Mesenteric fat pad (tissue), 1 donor: ENCODE data around the gene CFAP97D1. TPM values are rescaled to one million over a fixed set of nuclear protein-coding genes. Genes with fewer than 3 reads are reported as not detected.

Experiments used
- DNase-seq: peaks from one replicate; pipeline ENCODE4 v3.0.0-alpha.2; 2020; ENCODE audit warnings: low spot score
- total RNA-seq: library from RNA; stranded (reverse); fragmentation: NEBNext Ultra II Directional; extraction: Animal tissue kit (Norgen Biotek cat#: 25700); gene quantifications from one replicate; pipeline ENCODE4 v1.2.1, GENCODE V29; 2021
- donor health status: DM: yes; HTN: yes; CAD: no.

Gene CFAP97D1
- total RNA-seq, 1 donor from 2014 or later, result not detected

DNA sequence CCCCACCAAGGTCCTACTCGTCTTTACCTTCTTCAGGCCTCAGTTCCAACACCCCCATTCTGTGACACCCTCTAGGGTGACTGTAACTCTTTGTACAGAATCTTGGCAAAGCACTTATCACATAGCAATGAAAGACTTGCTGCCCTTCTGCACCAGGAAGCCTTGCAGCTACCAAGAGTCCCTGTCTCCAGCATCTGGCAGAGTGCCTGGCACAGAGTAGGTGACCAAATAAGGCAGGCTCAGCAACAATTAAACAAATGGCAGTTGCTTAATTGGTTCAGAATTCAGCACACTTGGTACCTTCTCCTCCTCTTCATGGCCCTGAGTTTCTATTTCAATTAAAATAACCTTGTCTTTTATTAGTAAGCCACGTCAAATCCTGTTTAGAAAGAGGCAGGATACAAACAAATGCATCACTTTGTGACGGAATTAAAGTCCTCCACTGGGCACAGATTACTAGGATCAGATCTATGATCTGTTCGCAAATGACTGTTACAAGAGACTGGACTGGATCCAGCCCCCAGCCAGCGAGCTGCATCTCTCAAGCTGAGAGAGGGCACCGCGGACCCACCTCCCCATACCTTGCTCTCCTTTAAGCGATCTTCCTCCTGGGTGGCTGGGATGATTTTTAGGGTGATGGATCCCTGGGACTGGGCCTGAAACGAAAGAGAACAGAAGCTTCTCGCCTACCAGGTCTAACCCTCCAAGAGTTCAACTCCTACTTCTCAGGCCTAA, 43.3 kb downstream of the CFAP97D1 start:
- DNase-seq, result peak; percentile 81

- DNase-seq, result no peak
Measured at GRCh38 chr17:43825567-43825966, 45.3 kb downstream of the CFAP97D1 start.

GRCh38 chr17:43826206-43826605, 46.0 kb downstream of the CFAP97D1 start:
- DNase-seq, result no peak

- no peak for DNase-seq
Measured at GRCh38 chr17:43827596-43827995, 47.4 kb downstream of the CFAP97D1 start.

DNA sequence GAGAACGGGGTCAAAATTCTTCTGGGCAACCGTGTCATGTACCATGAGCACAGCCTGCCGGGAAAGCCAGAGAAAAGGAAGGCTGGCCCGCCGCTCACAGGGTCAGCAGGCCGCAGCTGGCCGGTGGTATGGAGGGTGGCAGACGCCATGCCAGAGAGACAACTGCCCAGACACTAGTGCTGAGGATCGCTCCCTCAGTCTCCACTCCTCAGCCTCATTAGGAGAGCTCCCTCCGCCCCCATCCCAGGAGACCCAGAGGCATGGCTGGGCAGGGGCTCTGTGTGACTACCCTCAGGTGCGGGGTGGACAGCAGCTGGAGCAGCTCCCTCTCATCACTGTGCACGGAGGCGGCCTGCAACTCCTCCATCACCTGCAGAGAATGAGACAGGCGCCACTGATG, 49.5 kb downstream of the CFAP97D1 start:
- no peak for DNase-seq

DNA sequence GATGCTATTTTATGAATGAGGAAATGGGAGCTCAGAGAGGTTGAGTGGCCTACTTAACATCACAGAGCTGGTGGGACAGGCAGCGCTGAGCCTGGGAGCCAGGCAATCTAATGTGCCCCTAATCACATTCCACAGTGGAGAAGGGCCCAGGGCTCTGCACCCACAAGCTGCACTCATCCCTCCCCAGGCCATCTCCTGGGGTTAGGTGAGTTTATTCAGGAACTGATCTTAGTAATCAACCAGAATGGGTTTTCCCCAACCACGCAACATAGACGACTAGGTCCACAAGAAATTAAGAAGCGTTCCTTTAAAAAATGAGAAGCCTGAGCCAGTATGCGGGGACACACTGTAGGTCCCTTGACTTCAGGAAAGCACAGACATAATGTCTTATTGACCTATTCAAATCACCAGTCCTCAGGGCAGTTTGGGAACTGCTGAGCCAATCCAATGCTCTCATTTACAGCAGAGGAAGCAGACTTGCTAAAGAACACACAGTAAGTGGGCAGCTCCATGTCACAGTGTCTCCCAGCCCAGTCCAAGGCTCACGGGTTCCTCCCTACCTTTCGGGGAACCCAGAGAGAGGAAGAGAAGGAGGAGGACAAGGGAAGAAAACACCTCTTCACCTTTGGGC, 50.4 kb downstream of the CFAP97D1 start:
- no peak for DNase-seq

GRCh38 chr17:43831633-43832032, 51.4 kb downstream of the CFAP97D1 start:
- no peak for DNase-seq

DNA sequence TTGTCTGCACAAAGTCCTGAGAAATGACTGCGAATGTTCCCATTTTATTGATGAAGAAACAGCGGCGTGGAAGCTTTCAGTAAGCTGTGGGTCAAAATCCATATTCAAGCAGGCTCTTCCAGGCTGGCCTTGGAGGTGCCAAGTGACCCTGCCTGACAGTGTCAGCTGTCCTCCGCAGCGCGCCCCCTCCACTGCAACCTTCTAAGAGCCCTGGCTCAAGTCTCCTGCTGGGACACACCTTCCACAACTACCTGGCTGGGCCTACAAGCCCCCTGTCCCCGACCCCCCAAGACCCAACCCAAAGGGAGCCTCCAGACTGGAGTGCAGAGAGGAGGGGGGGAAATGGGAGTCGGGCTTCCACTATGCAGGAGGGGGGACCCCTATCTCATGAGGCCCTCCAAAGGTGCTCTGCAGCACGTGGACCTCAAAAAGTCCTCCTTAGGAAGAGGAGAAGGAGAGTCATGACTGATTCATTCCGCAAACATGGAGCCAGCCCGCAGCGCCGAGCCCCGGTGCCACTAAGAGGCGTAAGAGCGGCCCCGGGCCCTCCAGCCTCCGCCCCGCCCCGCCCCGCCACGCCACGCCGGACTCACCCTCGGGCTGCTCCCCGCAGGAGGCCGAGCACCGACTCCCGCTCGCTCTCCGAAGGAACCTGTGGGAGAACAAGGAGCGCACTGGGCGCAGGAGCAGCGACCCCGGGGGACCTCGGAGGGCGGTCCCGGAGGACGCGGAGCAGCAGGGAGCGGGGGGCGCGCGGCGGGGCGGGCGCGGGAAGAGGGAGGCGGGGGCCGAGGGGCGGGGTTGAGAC, 52.1 kb downstream of the CFAP97D1 start:
- DNase-seq, result no peak

- DNase-seq, result no peak
Measured at GRCh38 chr17:43832976-43833829, 53.0 kb downstream of the CFAP97D1 start, which contains the start of gene MPP3. MPP3 (minus strand) TSS chr17:43833146; CDS start chr17:43831906, 1,240 bp downstream.

GRCh38 chr17:43834106-43834505, 53.9 kb downstream of the CFAP97D1 start:
- no peak for DNase-seq

Other genes with a start within 250 kb of the CFAP97D1 start
- 0.48 TPM for gene ETV4, start 234.1 kb upstream of the CFAP97D1 start, total RNA-seq
- gene MEOX1, start 118.5 kb upstream of the CFAP97D1 start, total RNA-seq, result 25.3 TPM
- gene SOST, start 21.6 kb upstream of the CFAP97D1 start, total RNA-seq, result not detected
- 103 TPM for gene DUSP3, start 1.5 kb upstream of the CFAP97D1 start, total RNA-seq
- gene MPP3, start 52.7 kb downstream of the CFAP97D1 start, total RNA-seq, result 22.3 TPM
- 121 TPM for gene CD300LG, start 66.7 kb downstream of the CFAP97D1 start, total RNA-seq
- gene MPP2, start 127.1 kb downstream of the CFAP97D1 start, total RNA-seq, result 2.3 TPM
- gene PPY, start 162.0 kb downstream of the CFAP97D1 start, total RNA-seq, result not detected
- not detected for gene PYY, start 173.5 kb downstream of the CFAP97D1 start, total RNA-seq
- 0.80 TPM for gene NAGS, start 224.2 kb downstream of the CFAP97D1 start, total RNA-seq
- 15.4 TPM for gene TMEM101, start 234.5 kb downstream of the CFAP97D1 start, total RNA-seq